DMS 273 treated with DMSO at 0.1 percent for 48 hours (cell line): ENCODE data around the gene SUPV3L1.
A peak's percentile ranks its signal among the peaks of the same experiment; 100 is the strongest.
"Not testable (repeated sequence)": the region's sequence is repeated elsewhere in the genome, so short reads cannot be mapped to it uniquely, and the experiment has no call there.

Experiments
- DNase-seq: peaks from one replicate; lab custom pipeline; 2025; lab: John Stamatoyannopoulos, UW

The SUPV3L1 gene

GRCh38 chr10:69230128-69230527 is 50.1 kb downstream of the SUPV3L1 start:
- no peak for DNase-seq

- DNase-seq: no peak
Observed at GRCh38 chr10:69232252-69232651, 52.2 kb downstream of the SUPV3L1 start.

- no peak for DNase-seq
Observed at GRCh38 chr10:69232736-69233480, 52.9 kb downstream of the SUPV3L1 start.

DNA sequence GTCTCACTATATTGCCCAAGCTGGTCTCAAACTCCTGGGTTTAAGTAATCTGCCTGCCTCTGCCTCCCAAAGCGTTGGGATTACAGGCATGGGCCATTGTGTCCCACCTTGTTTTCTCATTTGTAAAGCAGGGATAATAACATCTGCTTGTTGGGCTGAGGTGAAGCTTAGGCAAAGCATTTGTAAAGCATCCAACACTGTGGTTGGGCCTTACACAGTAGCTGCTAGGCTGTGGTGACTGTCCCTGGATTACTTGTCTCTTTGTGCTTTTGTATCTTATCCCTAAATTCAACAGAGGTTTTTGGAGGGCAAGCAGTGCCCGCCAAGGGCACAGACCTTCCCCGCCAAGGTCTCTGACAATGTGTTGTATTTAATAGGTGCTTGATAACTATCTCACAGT is 54.4 kb downstream of the SUPV3L1 start:
- DNase-seq: no peak

- peak; percentile 20 for DNase-seq
Observed at GRCh38 chr10:69237528-69238159, 57.6 kb downstream of the SUPV3L1 start.

DNA sequence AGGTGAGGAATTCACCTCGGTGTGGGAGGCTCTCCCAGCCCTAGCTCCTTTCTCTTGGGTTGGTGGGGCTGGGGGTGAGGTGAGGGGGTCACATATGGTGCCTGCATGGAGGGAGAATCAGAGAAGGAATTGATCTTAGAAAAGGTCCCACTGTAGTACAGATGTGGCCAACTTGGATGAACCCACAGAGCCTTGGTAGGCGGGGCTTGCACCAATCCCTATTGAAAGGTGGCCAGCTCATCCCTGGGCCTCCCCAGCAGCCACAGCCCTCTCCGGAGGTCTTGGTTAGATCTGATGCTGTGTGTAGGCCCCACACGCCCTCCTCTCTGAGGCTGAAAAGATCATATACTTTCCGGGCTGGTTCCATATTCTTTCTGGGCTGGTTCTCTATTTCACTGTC is 59.1 kb downstream of the SUPV3L1 start:
- DNase-seq: no peak

DNA sequence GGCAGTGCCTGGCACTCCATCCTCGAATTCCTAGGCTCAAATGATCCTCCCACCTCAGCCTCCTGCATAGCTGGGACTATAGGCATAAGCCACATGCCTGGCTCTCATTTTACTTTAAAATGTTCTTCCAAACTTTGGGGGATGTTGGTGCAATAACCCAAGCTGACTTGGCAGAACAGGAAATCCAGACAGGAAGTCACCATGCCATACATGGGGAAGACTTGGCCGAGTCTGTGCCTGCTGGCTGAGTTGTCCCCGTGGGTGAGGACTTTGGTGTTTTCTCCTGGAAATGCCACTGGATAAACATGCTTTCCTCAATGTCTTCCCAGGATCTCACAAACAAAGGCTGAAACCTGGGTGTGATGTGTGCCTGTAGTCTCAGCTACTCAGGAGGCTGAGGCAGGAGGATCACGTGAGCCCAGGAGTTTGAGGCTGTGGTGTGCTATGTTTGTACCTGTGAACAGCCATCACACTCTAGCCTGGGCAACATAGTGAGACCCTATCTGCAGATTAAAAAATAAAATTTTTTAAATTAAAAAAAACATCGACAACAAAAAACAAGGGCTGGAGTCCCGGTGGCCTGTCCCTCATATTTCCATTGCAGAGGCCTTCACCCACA is 59.9 kb downstream of the SUPV3L1 start:
- DNase-seq: no peak

DNA sequence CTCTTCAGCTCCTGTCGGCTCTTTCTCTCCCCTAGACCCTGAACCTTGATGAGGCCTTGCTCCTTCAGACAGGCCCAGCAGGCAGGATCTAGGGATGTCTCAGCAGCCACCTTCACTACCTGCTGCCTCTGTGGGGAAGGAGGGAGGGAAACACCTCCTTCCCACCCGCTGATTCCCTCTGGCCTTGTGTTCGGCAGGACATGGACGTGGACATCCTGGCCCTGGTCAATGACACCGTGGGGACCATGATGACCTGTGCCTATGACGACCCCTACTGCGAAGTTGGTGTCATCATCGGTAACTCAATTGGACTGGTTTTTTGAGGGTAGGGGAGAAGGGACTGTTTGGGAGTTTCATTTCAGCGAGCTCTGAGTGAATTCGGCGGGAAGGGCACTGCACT is 60.4 kb downstream of the SUPV3L1 start:
- DNase-seq: no peak

GRCh38 chr10:69241575-69241974 is 61.5 kb downstream of the SUPV3L1 start:
- no peak for DNase-seq

DNA sequence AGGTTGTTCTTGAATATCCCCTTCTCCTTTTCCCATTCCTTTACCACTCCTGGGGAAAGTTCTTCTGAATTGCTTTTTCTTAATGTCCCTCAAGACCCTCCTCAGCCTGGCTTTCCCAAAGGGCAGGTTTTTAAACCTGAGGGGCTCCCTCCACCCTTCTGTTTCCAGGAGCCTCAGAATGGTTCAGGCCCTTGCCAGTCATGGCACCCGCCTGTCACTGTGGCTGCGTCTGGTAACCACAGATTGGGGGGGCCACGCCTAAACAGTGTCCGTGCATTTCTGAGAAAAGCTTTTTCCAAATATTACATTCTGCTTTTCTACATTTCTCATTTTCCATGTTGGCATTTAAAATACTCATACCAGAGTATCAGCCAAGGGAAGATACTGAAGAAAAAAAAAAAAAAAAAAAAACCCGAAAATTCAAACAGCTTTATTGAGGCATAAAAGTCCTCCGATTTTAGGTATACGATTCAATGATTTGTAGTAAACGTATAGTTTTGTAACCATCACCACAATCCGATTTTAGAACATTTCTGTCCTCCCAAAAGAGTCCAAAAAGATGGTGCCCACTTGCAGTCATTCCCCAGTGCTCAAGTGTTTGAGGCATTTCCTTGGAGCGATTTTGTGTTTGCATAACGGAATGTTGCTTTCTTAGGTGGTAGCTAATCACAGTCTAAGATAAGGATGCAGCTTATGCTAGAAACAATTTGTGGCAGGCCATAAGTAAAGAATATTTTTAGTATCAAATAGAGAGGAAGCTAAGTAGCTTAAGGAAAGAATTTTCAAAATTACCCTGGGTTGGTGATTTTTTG is 62.2 kb downstream of the SUPV3L1 start:
- DNase-seq: no peak

- no peak for DNase-seq
Observed at GRCh38 chr10:69242852-69243212, 62.8 kb downstream of the SUPV3L1 start.

- DNase-seq: no peak
Observed at GRCh38 chr10:69243817-69244216, 63.8 kb downstream of the SUPV3L1 start.

DNA sequence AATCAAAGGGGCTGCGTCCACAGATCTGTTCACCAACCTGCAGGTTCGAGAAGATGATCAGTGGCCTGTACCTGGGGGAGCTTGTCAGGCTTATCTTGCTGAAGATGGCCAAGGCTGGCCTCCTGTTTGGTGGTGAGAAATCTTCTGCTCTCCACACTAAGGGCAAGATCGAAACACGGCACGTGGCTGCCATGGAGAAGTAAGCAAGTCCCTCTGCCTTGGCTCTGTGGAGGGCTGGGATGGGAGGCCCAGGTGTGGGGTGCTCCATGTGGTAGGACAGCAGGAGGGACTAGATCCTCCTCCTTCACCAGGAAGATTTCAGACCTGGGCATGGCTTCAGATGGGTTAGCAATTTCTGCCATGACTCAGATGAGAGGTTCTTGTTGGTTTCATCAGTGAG is 66.0 kb downstream of the SUPV3L1 start:
- no peak for DNase-seq

GRCh38 chr10:69246581-69247312 is 66.7 kb downstream of the SUPV3L1 start:
- no peak for DNase-seq

GRCh38 chr10:69247313-69247710 is 67.3 kb downstream of the SUPV3L1 start:
- DNase-seq: no peak

- no peak for DNase-seq
Observed at GRCh38 chr10:69248117-69248730, 68.2 kb downstream of the SUPV3L1 start.

GRCh38 chr10:69250041-69250440 is 70.0 kb downstream of the SUPV3L1 start:
- DNase-seq: no peak

DNA sequence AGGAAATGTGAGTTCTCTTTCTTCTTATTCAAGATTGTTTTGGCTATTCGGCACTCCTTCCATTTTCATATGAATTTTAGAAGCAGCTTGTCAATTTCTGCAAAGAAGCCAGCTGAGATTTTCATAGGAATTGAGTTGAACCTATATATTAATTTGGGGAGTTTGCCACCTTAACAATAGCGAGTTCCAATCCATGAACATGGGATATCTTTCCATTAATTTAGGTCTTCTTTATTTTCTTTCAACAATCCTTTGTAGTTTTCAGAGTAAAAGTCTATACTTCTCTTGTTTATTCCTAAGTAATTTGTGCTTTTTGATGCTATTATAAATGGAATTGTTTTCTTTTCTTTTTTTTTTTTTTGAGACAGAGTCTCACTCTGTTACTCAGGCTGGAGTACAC is 71.4 kb downstream of the SUPV3L1 start:
- DNase-seq: not testable (repeated sequence)

DNA sequence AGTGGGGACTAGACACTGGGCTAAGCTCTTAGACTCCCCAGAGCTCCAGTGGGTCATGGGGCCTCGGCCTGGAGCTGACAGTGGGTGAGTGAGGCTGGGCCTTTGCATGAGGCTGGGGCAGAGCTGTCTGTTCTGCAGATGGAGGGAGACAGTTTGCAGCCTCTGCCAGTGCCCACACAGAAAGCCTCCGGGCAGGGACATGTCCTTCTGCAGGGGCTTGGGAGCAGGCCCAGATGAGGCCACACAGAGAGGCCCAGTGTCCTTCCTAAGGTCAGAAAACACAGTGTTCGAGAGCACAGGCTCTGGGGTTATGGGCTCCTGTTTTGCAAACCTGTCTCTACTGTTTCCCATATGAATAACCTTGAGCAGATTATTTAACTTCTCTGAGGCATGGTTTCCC is 73.1 kb downstream of the SUPV3L1 start:
- DNase-seq: no peak

DNA sequence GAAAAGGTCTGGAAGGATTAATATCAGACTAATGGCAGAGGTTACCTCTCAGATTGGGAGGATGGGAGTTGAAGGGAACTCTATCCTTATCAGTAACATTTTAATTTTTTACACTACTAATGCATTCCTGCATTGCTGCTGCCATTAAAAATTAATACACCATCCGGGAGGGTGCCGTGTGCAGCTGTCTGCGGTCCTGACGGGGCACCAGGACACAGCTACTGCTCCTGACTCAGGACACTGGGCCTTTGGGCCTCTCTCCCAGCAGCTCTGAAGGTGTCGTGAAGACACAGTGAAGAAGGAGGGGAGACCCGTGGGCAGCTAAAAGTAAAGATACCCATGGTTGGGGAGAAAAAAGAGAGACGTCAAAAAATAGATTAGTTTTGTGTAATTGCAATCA is 74.8 kb downstream of the SUPV3L1 start:
- no peak for DNase-seq
